Tibial artery (tissue), 4 donors: ENCODE measurements around the gene EYS.

Experiments used
- DNase-seq, 2 donors: peaks; one replicate each; pipeline ENCODE4 v3.0.0-alpha.2; 2019
- H3K27ac ChIP-seq, 2 donors: fragments of 200-600 bp; sonication (generic) in 1 of 2; 1 replicate in 1 of 2; 2 replicates in 1 of 2; pipeline ENCODE4 v1.5.1; 2018 to 2019; ENCODE audit warnings: mild to moderate bottlenecking in 1 of 2
- H3K27me3 ChIP-seq, 2 donors: fragments of 200-600 bp; sonication (generic) in 1 of 2; one replicate each; pipeline versions ENCODE4 v1.5.1 to v1.6.0; 2016 to 2019
- H3K36me3 ChIP-seq, 3 donors: fragments of 200-600 bp; sonication (generic) in 2 of 3; one replicate each; pipeline ENCODE4 v1.5.1; 2016 to 2019; ENCODE audit warnings: mild to moderate bottlenecking in 2 of 3
- H3K4me1 ChIP-seq, 4 donors: fragments of 200-600 bp; sonication (generic) in 2 of 4; 1 replicate in 3 of 4; 2 replicates in 1 of 4; pipeline ENCODE4 v1.5.1; 2016 to 2019
- H3K4me3 ChIP-seq, 2 donors: fragments of 200-600 bp; sonication (generic) in 1 of 2; 1 replicate in 1 of 2; 2 replicates in 1 of 2; pipeline ENCODE4 v1.5.1; 2018 to 2019; ENCODE audit warnings: mild to moderate bottlenecking in 2 of 2
- H3K9me3 ChIP-seq, 3 donors: fragments of 200-600 bp; sonication (generic) in 1 of 3; one replicate each; pipeline ENCODE4 v1.5.1; 2016 to 2019
- intact Hi-C: fragments of 100-400 bp; cut with DNase I; formaldehyde crosslinking; loops from one replicate; pipeline ENCODE4 v1.15.0; 2023; ENCODE audit warnings: low total_unique reads
- TF ChIP-seq, protein P1 (sequence below), 2 experiments: fragments of 200-600 bp in 1 of 2; fragments of 450-650 bp in 1 of 2; IDR thresholded peaks; one replicate each; pipeline ENCODE4 v1.5.1; 2017 to 2019; ENCODE audit warnings: antibody characterized with exemption in 2 of 2, mild to moderate bottlenecking in 1 of 2, moderate library complexity in 1 of 2

The EYS gene

GRCh38 chr6:64104051-64104450 is 1603.0 kb downstream of the EYS start:
- TF ChIP-seq, protein P1, sequence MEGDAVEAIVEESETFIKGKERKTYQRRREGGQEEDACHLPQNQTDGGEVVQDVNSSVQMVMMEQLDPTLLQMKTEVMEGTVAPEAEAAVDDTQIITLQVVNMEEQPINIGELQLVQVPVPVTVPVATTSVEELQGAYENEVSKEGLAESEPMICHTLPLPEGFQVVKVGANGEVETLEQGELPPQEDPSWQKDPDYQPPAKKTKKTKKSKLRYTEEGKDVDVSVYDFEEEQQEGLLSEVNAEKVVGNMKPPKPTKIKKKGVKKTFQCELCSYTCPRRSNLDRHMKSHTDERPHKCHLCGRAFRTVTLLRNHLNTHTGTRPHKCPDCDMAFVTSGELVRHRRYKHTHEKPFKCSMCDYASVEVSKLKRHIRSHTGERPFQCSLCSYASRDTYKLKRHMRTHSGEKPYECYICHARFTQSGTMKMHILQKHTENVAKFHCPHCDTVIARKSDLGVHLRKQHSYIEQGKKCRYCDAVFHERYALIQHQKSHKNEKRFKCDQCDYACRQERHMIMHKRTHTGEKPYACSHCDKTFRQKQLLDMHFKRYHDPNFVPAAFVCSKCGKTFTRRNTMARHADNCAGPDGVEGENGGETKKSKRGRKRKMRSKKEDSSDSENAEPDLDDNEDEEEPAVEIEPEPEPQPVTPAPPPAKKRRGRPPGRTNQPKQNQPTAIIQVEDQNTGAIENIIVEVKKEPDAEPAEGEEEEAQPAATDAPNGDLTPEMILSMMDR (IDR thresholded peaks at IDR 0.05): no peak
- Histone ChIP-seq H3K27me3 (no peaks in the 10 kb centered on the region), H3K9me3 (no peaks in the 10 kb centered on the region), H3K36me3 (no peaks in the 10 kb centered on the region), H3K4me3 (no peak overlapping the region), H3K4me1 (no peaks in the 10 kb centered on the region), H3K27ac (no peak overlapping the region)
- intact Hi-C loops: no loop called here
- DNase-seq: no peak

DNA sequence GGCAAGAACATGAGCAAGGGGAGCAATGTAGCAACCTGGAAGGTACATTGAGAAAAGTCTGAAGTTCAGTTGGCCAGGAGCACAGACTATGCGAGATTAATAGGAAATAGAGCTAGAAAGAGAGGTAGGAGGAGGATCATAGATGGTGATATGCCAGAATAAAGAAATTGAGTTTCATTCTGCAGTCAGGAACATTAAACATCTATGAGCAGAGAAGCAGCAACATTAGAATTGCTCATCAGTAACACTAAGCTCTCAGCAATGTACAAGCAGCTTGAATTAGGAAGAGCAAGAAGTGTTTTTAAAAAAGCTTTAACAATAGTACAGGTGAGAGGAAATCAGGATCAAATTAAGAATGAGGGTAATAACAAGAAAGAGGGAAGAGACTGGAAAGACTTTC is 1603.5 kb downstream of the EYS start:
- no peak for DNase-seq
- H3K4me3 ChIP-seq: no peak overlapping the region
- TF ChIP-seq, protein P1 (IDR thresholded peaks at IDR 0.05): no peak
- intact Hi-C loops: no loop called here
- H3K27me3 ChIP-seq: no peaks in the 10 kb centered on the region
- no peak overlapping the region for H3K27ac ChIP-seq
- no peaks in the 10 kb centered on the region for H3K4me1 ChIP-seq
- no peaks in the 10 kb centered on the region for H3K9me3 ChIP-seq
- H3K36me3 ChIP-seq: no peaks in the 10 kb centered on the region

DNA sequence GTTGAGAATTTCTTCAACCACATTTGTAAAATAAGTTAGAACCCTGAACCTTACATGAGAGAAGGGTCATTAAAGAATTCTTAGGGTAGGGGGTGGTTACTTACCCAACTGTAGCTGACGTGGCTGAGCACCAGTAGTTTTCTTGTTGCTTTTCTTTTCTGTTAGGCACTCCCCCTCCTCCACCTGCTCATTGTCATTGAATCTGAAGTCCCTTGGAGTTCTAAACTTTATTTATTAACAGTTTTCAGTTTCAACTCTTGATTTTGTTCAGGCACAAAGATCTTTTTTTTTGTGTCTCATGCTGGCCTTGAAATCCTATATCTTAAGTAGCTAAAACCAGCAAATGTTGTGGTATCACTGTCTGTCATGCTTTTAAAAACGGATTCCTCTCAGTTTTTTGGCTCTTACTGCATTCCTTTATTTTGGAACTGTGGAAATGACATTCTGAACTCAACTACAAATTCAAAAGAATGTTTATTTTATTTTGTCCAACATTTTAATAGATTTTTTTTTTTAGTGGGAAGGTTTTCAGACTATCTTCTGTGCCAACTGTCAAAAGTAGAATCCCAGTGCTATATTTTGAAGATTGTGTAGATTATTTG is 1606.2 kb downstream of the EYS start:
- Histone ChIP-seq H3K4me1 (no peaks in the 10 kb centered on the region), H3K9me3 (peaks cover 0 to 5% (median 0%) of the 10 kb centered on the region in 3 donors), H3K4me3 (no peak overlapping the region), H3K27ac (no peak overlapping the region), H3K36me3 (no peaks in the 10 kb centered on the region), H3K27me3 (no peaks in the 10 kb centered on the region)
- TF ChIP-seq, protein P1 (IDR thresholded peaks at IDR 0.05): no peak
- intact Hi-C loops: no loop called here
- DNase-seq: no peak

- TF ChIP-seq, protein P1 (IDR thresholded peaks at IDR 0.05): no peak
- Histone ChIP-seq H3K4me1 (no peaks in the 10 kb centered on the region), H3K4me3 (no peak overlapping the region), H3K27me3 (no peaks in the 10 kb centered on the region), H3K36me3 (no peaks in the 10 kb centered on the region), H3K27ac (no peak overlapping the region), H3K9me3 (no peaks in the 10 kb centered on the region)
- no peak for DNase-seq
- intact Hi-C loops: no loop called here
Observed at GRCh38 chr6:64090352-64090751, 1616.7 kb downstream of the EYS start.

GRCh38 chr6:64085126-64085525 is 1621.9 kb downstream of the EYS start:
- DNase-seq: no peak
- H3K27ac ChIP-seq: no peak overlapping the region
- H3K4me3 ChIP-seq: no peak overlapping the region
- H3K9me3 ChIP-seq: no peaks in the 10 kb centered on the region
- no peaks in the 10 kb centered on the region for H3K4me1 ChIP-seq
- H3K27me3 ChIP-seq: no peaks in the 10 kb centered on the region
- H3K36me3 ChIP-seq: no peaks in the 10 kb centered on the region
- intact Hi-C loops: no loop called here
- TF ChIP-seq, protein P1 (IDR thresholded peaks at IDR 0.05): no peak

DNA sequence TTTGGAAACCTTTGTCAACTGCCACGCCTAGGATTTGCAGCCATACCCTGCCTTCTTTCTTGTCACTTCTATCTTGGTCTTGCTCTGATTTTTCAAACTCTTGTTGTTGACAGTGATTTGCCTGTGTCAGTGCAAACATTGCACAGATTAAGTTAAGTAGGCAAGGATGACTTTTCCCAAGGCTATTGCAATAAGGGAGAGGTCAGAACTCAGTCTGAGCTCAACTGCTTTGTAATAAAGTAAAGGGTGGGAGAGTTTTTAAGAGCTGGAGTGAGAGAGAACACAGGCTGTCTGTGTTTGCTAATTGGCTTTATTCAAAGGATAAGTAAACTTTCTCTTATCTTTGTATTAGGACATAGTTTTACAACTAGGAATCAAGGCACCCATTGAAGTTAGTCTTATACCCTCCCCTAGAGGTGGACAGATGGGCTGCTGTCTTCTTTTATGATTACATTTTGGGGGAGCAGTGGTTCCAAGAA is 1622.8 kb downstream of the EYS start:
- no peaks in the 10 kb centered on the region for H3K9me3 ChIP-seq
- H3K27me3 ChIP-seq: no peaks in the 10 kb centered on the region
- no peak for DNase-seq
- intact Hi-C loops: no loop called here
- no peaks in the 10 kb centered on the region for H3K4me1 ChIP-seq
- H3K4me3 ChIP-seq: no peak overlapping the region
- no peaks in the 10 kb centered on the region for H3K36me3 ChIP-seq
- TF ChIP-seq, protein P1 (IDR thresholded peaks at IDR 0.05): no peak
- H3K27ac ChIP-seq: no peak overlapping the region
